ENCODE results near the gene PIGQ. TPM values are rescaled to one million over a fixed set of nuclear protein-coding genes. Genes with fewer than 3 reads are reported as not detected.

Gene PIGQ
- total and polyA plus RNA-seq, 2 of the 13 experiments (the other 11 are each of a cell fraction or from before 2014, with no cell fraction given): 7.7 to 19.7 TPM

DNA sequence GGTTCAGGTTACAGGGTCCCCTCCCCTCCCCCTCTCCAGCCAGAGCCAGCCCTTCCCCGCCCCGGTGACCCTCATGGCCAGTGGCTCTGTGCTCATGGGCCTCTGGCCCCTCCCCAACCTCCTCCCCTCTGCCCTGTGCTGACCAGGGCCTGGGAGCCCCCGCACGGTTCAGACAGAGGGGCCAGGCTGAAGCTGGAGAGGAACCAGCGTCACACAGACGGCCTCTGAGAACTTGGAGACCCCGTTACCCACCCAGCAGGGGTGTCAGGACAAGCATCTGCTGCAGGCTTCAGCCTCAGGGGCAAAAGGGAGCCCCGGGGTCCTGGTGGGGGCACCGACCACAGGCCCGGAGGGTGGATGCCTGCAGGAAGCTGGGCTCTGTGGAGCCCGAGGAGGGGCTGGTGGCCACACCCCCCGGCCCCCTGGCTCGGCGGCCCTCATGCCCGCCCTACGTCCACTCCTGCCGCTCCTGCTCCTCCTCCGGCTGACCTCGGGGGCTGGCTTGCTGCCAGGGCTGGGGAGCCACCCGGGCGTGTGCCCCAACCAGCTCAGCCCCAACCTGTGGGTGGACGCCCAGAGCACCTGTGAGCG, 61.1 kb downstream of the PIGQ start, which contains the start of gene WFIKKN1 (continued):
- TF ChIP-seq ZNF747 (CRISPR knock-in tag; IDR thresholded peaks at IDR 0.05; ENCODE audit: borderline replicate concordance) (peak; percentile 72; the same call in 1 of the 2 replicates), ZFAT (CRISPR knock-in tag; conservative IDR thresholded peaks at IDR 0.05) (no peak), SAP130 (CRISPR knock-in tag; IDR thresholded peaks at IDR 0.05; ENCODE audit: low read depth) (peak; percentile 58; the same call in 1 of the 2 replicates), HNRNPL (IDR thresholded peaks at IDR 0.05; ENCODE audit: low read depth, low read length) (0 out of 2 replicates have a peak, but pooled peaks have one; percentile 68), ZNF350 (CRISPR knock-in tag; IDR thresholded peaks at IDR 0.05; ENCODE audit: borderline replicate concordance, low read depth) (peak; percentile 34), FOXM1 (CRISPR knock-in tag; IDR thresholded peaks at IDR 0.05) (no peak), LCORL (IDR thresholded peaks at IDR 0.05) (no peak), LCORL (CRISPR knock-in tag; IDR thresholded peaks at IDR 0.05) (peak; percentile 72), NR2F6 (IDR thresholded peaks at IDR 0.05) (peak; percentile 50), NR2F6 (CRISPR knock-in tag; IDR thresholded peaks at IDR 0.05) (peak; percentile 11), TBX2 (CRISPR knock-in tag; IDR thresholded peaks at IDR 0.05; ENCODE audit: borderline replicate concordance) (peak; percentile 57), NR2F1 (CRISPR knock-in tag; IDR thresholded peaks at IDR 0.05) (peak in 1 of 2 experiments; percentile 10; a peak in 1 of 4 replicates)
- TF ChIP-seq, protein P1, sequence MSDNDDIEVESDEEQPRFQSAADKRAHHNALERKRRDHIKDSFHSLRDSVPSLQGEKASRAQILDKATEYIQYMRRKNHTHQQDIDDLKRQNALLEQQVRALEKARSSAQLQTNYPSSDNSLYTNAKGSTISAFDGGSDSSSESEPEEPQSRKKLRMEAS (IDR thresholded peaks at IDR 0.05): peak; percentile 11; the same call in 1 of the 2 replicates
- TF ChIP-seq, protein P2, sequence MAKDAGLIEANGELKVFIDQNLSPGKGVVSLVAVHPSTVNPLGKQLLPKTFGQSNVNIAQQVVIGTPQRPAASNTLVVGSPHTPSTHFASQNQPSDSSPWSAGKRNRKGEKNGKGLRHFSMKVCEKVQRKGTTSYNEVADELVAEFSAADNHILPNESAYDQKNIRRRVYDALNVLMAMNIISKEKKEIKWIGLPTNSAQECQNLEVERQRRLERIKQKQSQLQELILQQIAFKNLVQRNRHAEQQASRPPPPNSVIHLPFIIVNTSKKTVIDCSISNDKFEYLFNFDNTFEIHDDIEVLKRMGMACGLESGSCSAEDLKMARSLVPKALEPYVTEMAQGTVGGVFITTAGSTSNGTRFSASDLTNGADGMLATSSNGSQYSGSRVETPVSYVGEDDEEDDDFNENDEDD (CRISPR knock-in tag; IDR thresholded peaks at IDR 0.05; ENCODE audit: borderline replicate concordance): no peak
- TF ChIP-seq, protein P3, sequence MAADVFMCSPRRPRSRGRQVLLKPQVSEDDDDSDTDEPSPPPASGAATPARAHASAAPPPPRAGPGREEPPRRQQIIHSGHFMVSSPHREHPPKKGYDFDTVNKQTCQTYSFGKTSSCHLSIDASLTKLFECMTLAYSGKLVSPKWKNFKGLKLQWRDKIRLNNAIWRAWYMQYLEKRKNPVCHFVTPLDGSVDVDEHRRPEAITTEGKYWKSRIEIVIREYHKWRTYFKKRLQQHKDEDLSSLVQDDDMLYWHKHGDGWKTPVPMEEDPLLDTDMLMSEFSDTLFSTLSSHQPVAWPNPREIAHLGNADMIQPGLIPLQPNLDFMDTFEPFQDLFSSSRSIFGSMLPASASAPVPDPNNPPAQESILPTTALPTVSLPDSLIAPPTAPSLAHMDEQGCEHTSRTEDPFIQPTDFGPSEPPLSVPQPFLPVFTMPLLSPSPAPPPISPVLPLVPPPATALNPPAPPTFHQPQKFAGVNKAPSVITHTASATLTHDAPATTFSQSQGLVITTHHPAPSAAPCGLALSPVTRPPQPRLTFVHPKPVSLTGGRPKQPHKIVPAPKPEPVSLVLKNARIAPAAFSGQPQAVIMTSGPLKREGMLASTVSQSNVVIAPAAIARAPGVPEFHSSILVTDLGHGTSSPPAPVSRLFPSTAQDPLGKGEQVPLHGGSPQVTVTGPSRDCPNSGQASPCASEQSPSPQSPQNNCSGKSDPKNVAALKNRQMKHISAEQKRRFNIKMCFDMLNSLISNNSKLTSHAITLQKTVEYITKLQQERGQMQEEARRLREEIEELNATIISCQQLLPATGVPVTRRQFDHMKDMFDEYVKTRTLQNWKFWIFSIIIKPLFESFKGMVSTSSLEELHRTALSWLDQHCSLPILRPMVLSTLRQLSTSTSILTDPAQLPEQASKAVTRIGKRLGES (CRISPR knock-in tag; IDR thresholded peaks at IDR 0.05; ENCODE audit: borderline replicate concordance): no peak
- TF ChIP-seq, protein P4, sequence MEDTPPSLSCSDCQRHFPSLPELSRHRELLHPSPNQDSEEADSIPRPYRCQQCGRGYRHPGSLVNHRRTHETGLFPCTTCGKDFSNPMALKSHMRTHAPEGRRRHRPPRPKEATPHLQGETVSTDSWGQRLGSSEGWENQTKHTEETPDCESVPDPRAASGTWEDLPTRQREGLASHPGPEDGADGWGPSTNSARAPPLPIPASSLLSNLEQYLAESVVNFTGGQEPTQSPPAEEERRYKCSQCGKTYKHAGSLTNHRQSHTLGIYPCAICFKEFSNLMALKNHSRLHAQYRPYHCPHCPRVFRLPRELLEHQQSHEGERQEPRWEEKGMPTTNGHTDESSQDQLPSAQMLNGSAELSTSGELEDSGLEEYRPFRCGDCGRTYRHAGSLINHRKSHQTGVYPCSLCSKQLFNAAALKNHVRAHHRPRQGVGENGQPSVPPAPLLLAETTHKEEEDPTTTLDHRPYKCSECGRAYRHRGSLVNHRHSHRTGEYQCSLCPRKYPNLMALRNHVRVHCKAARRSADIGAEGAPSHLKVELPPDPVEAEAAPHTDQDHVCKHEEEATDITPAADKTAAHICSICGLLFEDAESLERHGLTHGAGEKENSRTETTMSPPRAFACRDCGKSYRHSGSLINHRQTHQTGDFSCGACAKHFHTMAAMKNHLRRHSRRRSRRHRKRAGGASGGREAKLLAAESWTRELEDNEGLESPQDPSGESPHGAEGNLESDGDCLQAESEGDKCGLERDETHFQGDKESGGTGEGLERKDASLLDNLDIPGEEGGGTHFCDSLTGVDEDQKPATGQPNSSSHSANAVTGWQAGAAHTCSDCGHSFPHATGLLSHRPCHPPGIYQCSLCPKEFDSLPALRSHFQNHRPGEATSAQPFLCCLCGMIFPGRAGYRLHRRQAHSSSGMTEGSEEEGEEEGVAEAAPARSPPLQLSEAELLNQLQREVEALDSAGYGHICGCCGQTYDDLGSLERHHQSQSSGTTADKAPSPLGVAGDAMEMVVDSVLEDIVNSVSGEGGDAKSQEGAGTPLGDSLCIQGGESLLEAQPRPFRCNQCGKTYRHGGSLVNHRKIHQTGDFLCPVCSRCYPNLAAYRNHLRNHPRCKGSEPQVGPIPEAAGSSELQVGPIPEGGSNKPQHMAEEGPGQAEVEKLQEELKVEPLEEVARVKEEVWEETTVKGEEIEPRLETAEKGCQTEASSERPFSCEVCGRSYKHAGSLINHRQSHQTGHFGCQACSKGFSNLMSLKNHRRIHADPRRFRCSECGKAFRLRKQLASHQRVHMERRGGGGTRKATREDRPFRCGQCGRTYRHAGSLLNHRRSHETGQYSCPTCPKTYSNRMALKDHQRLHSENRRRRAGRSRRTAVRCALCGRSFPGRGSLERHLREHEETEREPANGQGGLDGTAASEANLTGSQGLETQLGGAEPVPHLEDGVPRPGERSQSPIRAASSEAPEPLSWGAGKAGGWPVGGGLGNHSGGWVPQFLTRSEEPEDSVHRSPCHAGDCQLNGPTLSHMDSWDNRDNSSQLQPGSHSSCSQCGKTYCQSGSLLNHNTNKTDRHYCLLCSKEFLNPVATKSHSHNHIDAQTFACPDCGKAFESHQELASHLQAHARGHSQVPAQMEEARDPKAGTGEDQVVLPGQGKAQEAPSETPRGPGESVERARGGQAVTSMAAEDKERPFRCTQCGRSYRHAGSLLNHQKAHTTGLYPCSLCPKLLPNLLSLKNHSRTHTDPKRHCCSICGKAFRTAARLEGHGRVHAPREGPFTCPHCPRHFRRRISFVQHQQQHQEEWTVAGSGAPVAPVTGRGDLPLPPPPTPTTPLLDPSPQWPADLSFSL (CRISPR knock-in tag; IDR thresholded peaks at IDR 0.05): no peak
- TF ChIP-seq, protein P5, sequence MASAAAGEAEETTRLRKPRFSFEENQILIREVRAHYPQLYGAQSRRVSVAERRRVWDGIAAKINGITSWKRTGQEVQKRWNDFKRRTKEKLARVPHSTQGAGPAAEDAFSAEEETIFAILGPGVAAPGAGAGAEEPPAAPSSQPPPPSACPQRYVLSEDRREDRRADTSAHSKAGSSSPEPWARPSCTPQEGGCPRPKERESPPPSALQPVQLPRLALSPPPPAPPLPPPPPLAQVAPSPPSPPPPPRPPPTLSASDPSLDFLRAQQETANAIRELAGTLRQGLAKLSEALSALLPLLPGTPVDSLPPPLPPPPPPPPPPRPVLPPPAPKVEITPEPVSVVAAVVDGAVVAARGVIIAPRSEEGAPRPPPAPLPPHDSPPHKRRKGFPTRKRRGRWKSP (CRISPR knock-in tag; IDR thresholded peaks at IDR 0.05): no peak; the same call in 1 of the 2 replicates

Data from HepG2 (cell line).